Adrenal gland (tissue), 5 donors: Measurements from ENCODE around the gene PRR16.

Experiments used
- CTCF ChIP-seq, 6 experiments: fragments of 450-650 bp in 4 of 6; fragments of 200-600 bp in 2 of 6; sonication (generic) in 1 of 6; IDR thresholded peaks; 1 replicate in 5 of 6; 2 replicates in 1 of 6; pipeline versions ENCODE4 v1.5.1 to v1.8.0; 2016 to 2021; ENCODE audit warnings: antibody characterized with exemption in 6 of 6, mild to moderate bottlenecking in 2 of 6, moderate library complexity in 1 of 6
- POLR2A ChIP-seq, 2 donors: fragments of 450-650 bp; IDR thresholded peaks; one replicate each; pipeline ENCODE4 v1.6.1; 2017; ENCODE audit warnings: antibody characterized with exemption in 2 of 2, mild to moderate bottlenecking in 2 of 2, moderate library complexity in 1 of 2
- donor health status: DM: no; HTN: no; CAD: no.

- TF ChIP-seq POLR2A (IDR thresholded peaks at IDR 0.05) = no peak
- TF ChIP-seq CTCF (IDR thresholded peaks at IDR 0.05) = no peak
Measured at GRCh38 chr5:120509053-120509452, 45.0 kb downstream of the PRR16 start.
